ENCODE data around the gene GALNT18. TPM values are rescaled to one million over a fixed set of nuclear protein-coding genes. Genes with fewer than 3 reads are reported as not detected.

The GALNT18 gene
- total RNA-seq, 1 donor from 2014 or later, result 76.9 TPM

GRCh38 chr11:11565636-11566035 lies 56.2 kb downstream of the GALNT18 start:
- Mint-ChIP-seq H3K27ac (ENCODE audit: unreplicated experiment) (no peak overlapping the region), H3K4me1 (ENCODE audit: low read depth, unreplicated experiment) (peaks cover 49% of the 10 kb centered on the region), H3K4me3 (ENCODE audit: unreplicated experiment) (no peak overlapping the region), H3K36me3 (ENCODE audit: unreplicated experiment) (no peaks in the 10 kb centered on the region), H3K27me3 (ENCODE audit: unreplicated experiment) (peaks cover 9% of the 10 kb centered on the region), H3K9me3 (ENCODE audit: unreplicated experiment) (peaks cover 9% of the 10 kb centered on the region)
- TF ChIP-seq CTCF (IDR thresholded peaks at IDR 0.05; ENCODE audit: partially characterized antibody, unreplicated experiment), result no peak
- DNase-seq, result no peak

GRCh38 chr11:11563200-11563975 lies 58.4 kb downstream of the GALNT18 start:
- peaks cover 37% of the 10 kb centered on the region for H3K4me1 Mint-ChIP-seq (ENCODE audit: low read depth, unreplicated experiment)
- DNase-seq, result no peak
- peaks cover 9% of the 10 kb centered on the region for H3K27me3 Mint-ChIP-seq (ENCODE audit: unreplicated experiment)
- peak overlapping the region; percentile 29 for H3K27ac Mint-ChIP-seq (ENCODE audit: unreplicated experiment)
- no peak for TF ChIP-seq CTCF (IDR thresholded peaks at IDR 0.05; ENCODE audit: partially characterized antibody, unreplicated experiment)
- H3K36me3 Mint-ChIP-seq (ENCODE audit: unreplicated experiment), result no peaks in the 10 kb centered on the region
- H3K9me3 Mint-ChIP-seq (ENCODE audit: unreplicated experiment), result peaks cover 9% of the 10 kb centered on the region
- peak overlapping the region; percentile 7 for H3K4me3 Mint-ChIP-seq (ENCODE audit: unreplicated experiment)

GRCh38 chr11:11561991-11562390 lies 59.8 kb downstream of the GALNT18 start:
- Mint-ChIP-seq H3K4me3 (ENCODE audit: unreplicated experiment) (no peak overlapping the region), H3K27ac (ENCODE audit: unreplicated experiment) (no peak overlapping the region), H3K4me1 (ENCODE audit: low read depth, unreplicated experiment) (peaks cover 35% of the 10 kb centered on the region), H3K27me3 (ENCODE audit: unreplicated experiment) (peaks cover 9% of the 10 kb centered on the region), H3K9me3 (ENCODE audit: unreplicated experiment) (peaks cover 9% of the 10 kb centered on the region), H3K36me3 (ENCODE audit: unreplicated experiment) (no peaks in the 10 kb centered on the region)
- no peak for TF ChIP-seq CTCF (IDR thresholded peaks at IDR 0.05; ENCODE audit: partially characterized antibody, unreplicated experiment)
- no peak for DNase-seq

GRCh38 chr11:11558826-11559225 lies 63.0 kb downstream of the GALNT18 start:
- no peak for DNase-seq
- Mint-ChIP-seq H3K36me3 (ENCODE audit: unreplicated experiment) (no peaks in the 10 kb centered on the region), H3K4me3 (ENCODE audit: unreplicated experiment) (no peak overlapping the region), H3K9me3 (ENCODE audit: unreplicated experiment) (peaks cover 7% of the 10 kb centered on the region), H3K27me3 (ENCODE audit: unreplicated experiment) (peaks cover 5% of the 10 kb centered on the region), H3K4me1 (ENCODE audit: low read depth, unreplicated experiment) (peaks cover 35% of the 10 kb centered on the region), H3K27ac (ENCODE audit: unreplicated experiment) (no peak overlapping the region)
- TF ChIP-seq CTCF (IDR thresholded peaks at IDR 0.05; ENCODE audit: partially characterized antibody, unreplicated experiment), result no peak

- Mint-ChIP-seq H3K36me3 (ENCODE audit: unreplicated experiment) (no peaks in the 10 kb centered on the region), H3K9me3 (ENCODE audit: unreplicated experiment) (peaks cover 7% of the 10 kb centered on the region), H3K27ac (ENCODE audit: unreplicated experiment) (no peak overlapping the region), H3K4me3 (ENCODE audit: unreplicated experiment) (no peak overlapping the region), H3K4me1 (ENCODE audit: low read depth, unreplicated experiment) (peaks cover 33% of the 10 kb centered on the region), H3K27me3 (ENCODE audit: unreplicated experiment) (peaks cover 4% of the 10 kb centered on the region)
- no peak for TF ChIP-seq CTCF (IDR thresholded peaks at IDR 0.05; ENCODE audit: partially characterized antibody, unreplicated experiment)
- DNase-seq, result no peak
Measured at GRCh38 chr11:11558396-11558795, 63.4 kb downstream of the GALNT18 start.
